Measurements from ENCODE around the gene NACC2.

The NACC2 gene

GRCh38 chr9:136054798-136055714, 40.0 kb downstream of the NACC2 start:
- no peak for DNase-seq

GRCh38 chr9:136054146-136054545, 40.9 kb downstream of the NACC2 start:
- DNase-seq = no peak

GRCh38 chr9:136053757-136054142, 41.3 kb downstream of the NACC2 start:
- no peak for DNase-seq

GRCh38 chr9:136052991-136053756, 41.9 kb downstream of the NACC2 start:
- DNase-seq = no peak

- no peak for DNase-seq
Measured at GRCh38 chr9:136052472-136052880, 42.6 kb downstream of the NACC2 start.

- no peak for DNase-seq
Measured at GRCh38 chr9:136051837-136052471, 43.1 kb downstream of the NACC2 start.

- no peak for DNase-seq
Measured at GRCh38 chr9:136051453-136051836, 43.6 kb downstream of the NACC2 start.

GRCh38 chr9:136050701-136051452, 44.2 kb downstream of the NACC2 start:
- no peak for DNase-seq

- DNase-seq = no peak
Measured at GRCh38 chr9:136050266-136050700, 44.8 kb downstream of the NACC2 start.

- no peak for DNase-seq
Measured at GRCh38 chr9:136049491-136050265, 45.4 kb downstream of the NACC2 start.

GRCh38 chr9:136048560-136049411, 46.3 kb downstream of the NACC2 start:
- no peak for DNase-seq

- no peak for DNase-seq
Measured at GRCh38 chr9:136047775-136048559, 47.1 kb downstream of the NACC2 start.

- no peak for DNase-seq
Measured at GRCh38 chr9:136047076-136047774, 47.9 kb downstream of the NACC2 start.

GRCh38 chr9:136046554-136046920, 48.6 kb downstream of the NACC2 start:
- DNase-seq = no peak

GRCh38 chr9:136045595-136046553, 49.2 kb downstream of the NACC2 start:
- no peak for DNase-seq

- no peak for DNase-seq
Measured at GRCh38 chr9:136044971-136045594, 50.0 kb downstream of the NACC2 start.

- no peak for DNase-seq
Measured at GRCh38 chr9:136044207-136044970, 50.7 kb downstream of the NACC2 start.
